ENCODE data around the gene PRR5. TPM values are rescaled to one million over a fixed set of nuclear protein-coding genes. Genes with fewer than 3 reads are reported as not detected.

The PRR5 gene
- total and polyA plus RNA-seq, 2 of the 13 experiments (the other 11 are each of a cell fraction or from before 2014, with no cell fraction given): 11.6 to 27.5 TPM

GRCh38 chr22:44705022-44705297, 3.0 kb downstream of the PRR5 start:
- Histone ChIP-seq H3K4me3 (replicated peaks in 1 of 3; ENCODE audit: insufficient read depth in 1 of 3, low read depth in 2 of 3, low read length in 3 of 3) (no peak overlapping the region), H3K27ac (ENCODE audit: extremely low read length, insufficient read depth, low read length) (no peak overlapping the region), H3K79me2 (ENCODE audit: insufficient read depth, low read length) (peaks cover 21% of the 10 kb centered on the region), H3K9me3 (ENCODE audit: low read length) (no peaks in the 10 kb centered on the region), H3K36me3 (replicated peaks in 1 of 2; ENCODE audit: control insufficient read depth in 1 of 2, insufficient read depth in 2 of 2, low read length in 2 of 2) (peaks cover 1 to 11% of the 10 kb centered on the region in 2 experiments; a peak in 2 of 5 replicates), H4K20me1 (ENCODE audit: insufficient read depth, low read length) (peaks cover 10% of the 10 kb centered on the region; the same call in 1 of the 2 replicates), H3K27me3 (ENCODE audit: control insufficient read depth in 1 of 2, insufficient read depth in 2 of 2, low read length in 2 of 2) (no peaks in the 10 kb centered on the region), H3K4me1 (ENCODE audit: insufficient read depth, low read length) (peaks cover 36% of the 10 kb centered on the region), H2AFZ (ENCODE audit: low read length) (no peak overlapping the region), H3K9ac (ENCODE audit: insufficient read depth, low read depth, low read length) (no peak overlapping the region), H3K4me2 (ENCODE audit: low read depth, low read length) (no peak overlapping the region)
- no peak for DNase-seq (ENCODE audit: low spot score)
- TF ChIP-seq AGO2 (optimal IDR thresholded peaks at IDR 0.05; ENCODE audit: low read depth, low read length) (no peak), ZNF12 (CRISPR knock-in tag; IDR thresholded peaks at IDR 0.05) (peak; percentile 97)
- no TSS peak for BruUV-seq (replicated peaks)
- in situ Hi-C loops (cut with HindIII; ENCODE audit: extremely low pct_ligation_motif_present, low pct_unique_long_range_greater_than_20kb) (no loop called here), intact Hi-C loops (cut with micrococcal nuclease; ENCODE audit: unreplicated experiment) (no loop called here)
- WGBS (ENCODE audit: low lambda C conversion rate): 94% methylated on average over 1 of the region's 4 CpGs
- ATAC-seq: no peak
- POLR2A ChIA-PET: no interaction called here
- no peak for FAIRE-seq
- CTCF ChIA-PET (ENCODE audit: low intra/inter-chr PET ratio, low total read pairs): no interaction called here

GRCh38 chr22:44706488-44706887, 4.5 kb downstream of the PRR5 start:
- no peak for ATAC-seq
- H3K9me3 ChIP-seq (ENCODE audit: low read length): no peaks in the 10 kb centered on the region
- CTCF ChIA-PET (ENCODE audit: low intra/inter-chr PET ratio, low total read pairs): no interaction called here
- no peak overlapping the region for H3K9ac ChIP-seq (ENCODE audit: insufficient read depth, low read depth, low read length)
- no peak overlapping the region for H3K4me3 ChIP-seq (replicated peaks in 1 of 3; ENCODE audit: insufficient read depth in 1 of 3, low read depth in 2 of 3, low read length in 3 of 3)
- H3K27ac ChIP-seq (ENCODE audit: extremely low read length, insufficient read depth, low read length): no peak overlapping the region
- no peak for TF ChIP-seq ZNF33A (CRISPR knock-in tag; IDR thresholded peaks at IDR 0.05; ENCODE audit: borderline replicate concordance)
- no peak for TF ChIP-seq ARID5B (CRISPR knock-in tag; IDR thresholded peaks at IDR 0.05)
- TF ChIP-seq KDM1A (CRISPR knock-in tag; IDR thresholded peaks at IDR 0.05): no peak
- TF ChIP-seq ATF5 (CRISPR knock-in tag; IDR thresholded peaks at IDR 0.05; ENCODE audit: low read depth): no peak
- no peak for TF ChIP-seq ZSCAN22 (CRISPR knock-in tag; IDR thresholded peaks at IDR 0.05)
- TF ChIP-seq PTBP1 (IDR thresholded peaks at IDR 0.05; ENCODE audit: low read depth, low read length, poor library complexity, severe bottlenecking): no peak
- TF ChIP-seq MXD1 (CRISPR knock-in tag; IDR thresholded peaks at IDR 0.05): no peak
- no peak for TF ChIP-seq SIX1 (CRISPR knock-in tag; IDR thresholded peaks at IDR 0.05; ENCODE audit: borderline replicate concordance)
- peaks cover 1 to 11% of the 10 kb centered on the region in 2 experiments; a peak in 2 of 5 replicates for H3K36me3 ChIP-seq (replicated peaks in 1 of 2; ENCODE audit: control insufficient read depth in 1 of 2, insufficient read depth in 2 of 2, low read length in 2 of 2)
- no peaks in the 10 kb centered on the region for H3K27me3 ChIP-seq (ENCODE audit: control insufficient read depth in 1 of 2, insufficient read depth in 2 of 2, low read length in 2 of 2)
- no peak overlapping the region for H3K4me2 ChIP-seq (ENCODE audit: low read depth, low read length)
- no peak overlapping the region for H2AFZ ChIP-seq (ENCODE audit: low read length)
- intact Hi-C loops (cut with micrococcal nuclease; ENCODE audit: unreplicated experiment) (no loop called here), in situ Hi-C loops (cut with HindIII; ENCODE audit: extremely low pct_ligation_motif_present, low pct_unique_long_range_greater_than_20kb) (no loop called here)
- no peak for DNase-seq (ENCODE audit: low spot score)
- BruUV-seq (replicated peaks): no TSS peak
- H4K20me1 ChIP-seq (ENCODE audit: insufficient read depth, low read length): peaks cover 10% of the 10 kb centered on the region; the same call in 1 of the 2 replicates
- 98% methylated on average over 5 of the region's 8 CpGs for WGBS (ENCODE audit: low lambda C conversion rate)
- peaks cover 46% of the 10 kb centered on the region for H3K4me1 ChIP-seq (ENCODE audit: insufficient read depth, low read length)
- POLR2A ChIA-PET: no interaction called here
- peaks cover 26% of the 10 kb centered on the region for H3K79me2 ChIP-seq (ENCODE audit: insufficient read depth, low read length)
- no peak for FAIRE-seq
